Stimulated activated naive CD4-positive, alpha-beta T cell treated with Interleukin-2 at 50 U/mL for 16 hours (primary cell): ENCODE data around the gene SMPD3.

ENCODE experiments used
- DNase-seq: peaks from one replicate; lab custom pipeline; 2025; lab: John Stamatoyannopoulos, UW

Gene SMPD3

DNA sequence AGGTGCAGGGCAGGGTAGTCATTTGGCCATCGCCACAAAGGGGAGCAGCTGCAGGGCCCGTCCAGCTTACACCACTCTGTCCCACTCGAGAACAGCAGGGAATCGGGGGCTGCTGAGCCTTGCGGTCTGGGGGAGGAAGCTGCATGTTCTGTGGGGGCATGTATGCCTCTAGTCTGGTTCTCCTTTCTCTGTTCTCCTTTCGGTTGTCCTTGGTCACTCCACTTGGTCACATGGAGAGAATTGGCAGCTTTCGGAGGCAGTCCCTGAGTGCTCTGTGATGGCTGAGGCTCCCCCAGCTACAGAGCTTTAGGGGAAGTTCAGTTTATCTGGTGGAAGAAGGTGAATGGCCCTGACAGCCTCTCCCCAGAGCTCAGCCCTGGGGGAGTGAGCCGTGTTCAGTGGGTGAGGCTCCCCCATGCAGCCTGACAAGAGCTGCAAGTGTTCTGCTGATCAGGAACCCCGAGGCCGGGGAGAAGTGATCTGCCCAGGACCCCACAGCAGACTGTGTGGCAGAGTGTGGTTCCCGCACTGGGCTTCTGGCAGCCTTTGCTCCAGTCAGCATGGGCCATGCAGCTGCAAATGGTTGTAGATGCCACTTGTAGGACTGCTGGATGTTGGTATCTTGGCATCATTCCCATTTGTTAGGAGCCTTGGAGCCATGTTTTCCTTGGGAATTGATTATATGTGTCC, 22.3 kb upstream of the SMPD3 start:
- DNase-seq, result no peak

DNA sequence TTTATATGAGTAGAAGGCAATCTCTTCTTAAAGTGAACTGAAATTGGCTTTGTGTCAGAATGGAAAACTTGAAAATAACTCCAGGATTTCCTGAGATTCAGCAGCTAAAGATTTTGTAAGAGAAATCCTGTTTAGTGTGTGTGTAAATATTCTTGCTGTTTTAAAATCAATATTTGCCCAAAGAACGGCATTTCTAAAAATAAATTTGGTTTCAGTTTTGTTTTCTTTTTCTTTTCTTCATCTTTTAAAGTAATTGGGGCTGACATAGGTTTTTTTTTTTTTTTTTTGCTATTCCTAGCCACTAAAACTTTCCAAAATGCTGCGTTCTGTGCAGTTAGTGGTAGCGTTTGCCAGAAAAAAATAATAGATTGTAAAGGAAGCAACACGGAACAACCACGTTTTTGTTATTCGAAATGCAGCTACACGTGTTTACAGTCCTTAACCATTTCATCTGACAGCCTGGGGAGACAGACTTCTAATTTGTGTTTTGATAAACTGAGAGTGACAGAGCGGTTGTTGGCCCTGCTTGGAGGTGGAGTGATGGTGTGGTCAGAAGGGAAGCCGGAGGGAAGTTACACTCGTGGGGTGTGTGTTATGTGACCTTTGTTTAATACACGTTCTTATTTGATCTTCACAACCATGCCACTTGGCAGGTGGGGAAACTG, 21.6 kb upstream of the SMPD3 start:
- no peak for DNase-seq

DNA sequence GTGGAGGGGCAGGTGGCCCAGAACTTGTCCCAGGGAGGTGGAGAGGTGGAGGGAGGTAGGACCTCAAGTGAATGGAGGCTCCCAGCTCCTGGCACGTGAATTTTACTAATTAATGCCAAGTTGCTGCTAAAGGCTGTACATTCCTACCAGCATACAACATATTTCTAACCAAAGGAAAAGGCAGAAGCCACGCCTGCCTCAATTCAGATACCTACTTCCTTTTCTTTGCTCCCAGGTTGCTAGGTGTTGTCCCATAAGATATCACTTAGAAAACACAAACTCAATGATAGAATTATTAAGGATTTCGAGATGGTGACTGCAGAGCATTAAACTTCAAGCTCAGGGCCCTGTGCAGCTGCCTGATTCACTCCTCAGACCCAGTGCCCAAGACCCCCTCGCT, 20.5 kb upstream of the SMPD3 start:
- no peak for DNase-seq

DNA sequence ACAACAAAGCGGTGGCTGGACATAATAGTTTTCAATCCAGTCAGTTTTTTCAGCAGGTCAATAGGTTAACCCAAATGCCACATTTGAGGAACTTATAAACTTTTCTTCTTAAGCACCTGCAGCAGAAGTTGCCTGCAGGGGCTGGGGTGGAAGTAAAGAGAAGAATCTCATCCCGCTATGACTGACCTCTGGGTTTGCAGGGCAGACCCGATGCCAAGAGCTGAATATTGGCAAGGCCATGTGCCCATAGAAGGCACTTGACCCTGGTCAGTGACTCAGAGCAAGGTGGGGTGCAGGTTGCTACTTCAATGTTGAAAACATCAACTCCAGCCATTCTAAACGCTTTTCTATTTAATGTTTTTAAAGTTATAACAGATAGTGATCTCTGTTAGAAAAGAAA, 17.9 kb upstream of the SMPD3 start:
- DNase-seq, result no peak

DNA sequence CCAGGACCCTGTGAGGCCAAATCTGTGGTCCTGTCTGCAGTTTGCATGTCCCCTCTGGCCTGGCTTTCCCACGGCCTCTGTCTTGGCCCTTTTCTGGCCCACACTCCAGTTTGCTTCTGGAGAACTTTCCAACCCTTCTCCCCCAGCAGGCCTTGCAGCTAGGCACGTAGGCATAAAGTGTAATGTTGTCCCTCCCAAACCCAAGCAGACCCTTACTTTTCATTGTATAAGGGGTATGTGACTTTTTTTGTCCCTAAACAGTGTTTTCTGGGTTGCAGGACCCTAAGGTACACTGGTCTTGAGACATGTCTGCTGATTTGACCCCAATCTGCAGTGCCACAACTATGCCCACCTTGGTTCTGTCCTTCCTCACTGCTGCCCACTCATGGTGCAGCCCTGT, 15.6 kb upstream of the SMPD3 start:
- no peak for DNase-seq

DNA sequence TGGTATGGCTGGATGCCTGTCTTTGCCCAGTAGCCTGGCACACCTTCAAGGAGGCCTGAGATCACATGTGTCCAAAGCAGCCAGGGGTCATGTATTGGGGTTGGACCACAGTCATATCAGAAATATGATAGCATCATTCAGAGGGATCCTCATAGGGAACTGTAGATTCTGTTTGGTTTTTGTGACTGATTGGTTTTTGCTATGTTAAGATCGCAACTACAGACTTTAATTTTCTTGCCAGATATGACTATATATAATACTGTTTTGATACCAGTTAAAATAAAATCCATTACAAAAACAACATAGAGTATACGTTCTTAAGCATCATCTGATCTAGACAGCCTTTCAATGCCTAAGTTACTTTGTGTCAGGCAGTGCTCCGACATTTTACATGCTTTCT, 11.8 kb upstream of the SMPD3 start:
- DNase-seq, result no peak

DNA sequence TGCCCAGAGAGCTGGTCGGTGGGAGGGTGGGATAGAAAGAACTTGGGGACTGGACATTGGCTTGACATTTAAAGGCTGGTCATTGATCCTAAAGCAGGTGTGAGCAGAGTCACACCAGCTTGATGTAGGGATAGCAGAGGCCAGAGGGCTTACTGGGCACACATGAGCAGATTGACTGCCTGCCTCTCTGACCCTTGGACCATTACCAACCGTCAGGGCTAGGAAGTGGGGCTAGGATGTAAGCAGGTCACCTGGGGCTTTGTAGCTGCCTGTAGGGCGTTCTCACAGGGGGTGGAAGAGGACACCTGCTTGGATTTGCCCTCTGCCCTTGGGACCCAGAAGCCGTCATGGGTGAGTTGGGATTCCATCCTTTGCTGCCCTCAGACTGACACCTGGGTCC, 11.1 kb upstream of the SMPD3 start:
- no peak for DNase-seq

DNA sequence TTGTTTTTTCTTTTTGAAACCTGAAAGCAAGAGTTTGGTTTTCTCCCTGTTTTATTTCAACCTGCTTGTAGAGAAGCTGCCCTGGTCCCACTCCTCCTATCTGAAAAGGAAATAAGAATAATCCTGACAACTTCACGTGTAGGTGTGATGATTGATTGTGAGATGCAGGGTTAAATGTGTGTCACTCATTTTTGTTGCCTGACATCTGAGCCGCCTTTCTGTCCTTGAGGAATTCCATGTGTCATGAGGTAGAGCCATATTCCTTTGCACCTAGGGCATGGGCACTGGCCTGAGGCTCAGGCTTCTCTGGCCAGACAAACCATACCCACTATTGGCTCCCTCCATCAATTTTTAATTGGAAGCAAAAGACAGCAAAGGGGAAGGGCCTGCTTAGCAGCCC, 10.2 kb upstream of the SMPD3 start:
- DNase-seq, result no peak

DNA sequence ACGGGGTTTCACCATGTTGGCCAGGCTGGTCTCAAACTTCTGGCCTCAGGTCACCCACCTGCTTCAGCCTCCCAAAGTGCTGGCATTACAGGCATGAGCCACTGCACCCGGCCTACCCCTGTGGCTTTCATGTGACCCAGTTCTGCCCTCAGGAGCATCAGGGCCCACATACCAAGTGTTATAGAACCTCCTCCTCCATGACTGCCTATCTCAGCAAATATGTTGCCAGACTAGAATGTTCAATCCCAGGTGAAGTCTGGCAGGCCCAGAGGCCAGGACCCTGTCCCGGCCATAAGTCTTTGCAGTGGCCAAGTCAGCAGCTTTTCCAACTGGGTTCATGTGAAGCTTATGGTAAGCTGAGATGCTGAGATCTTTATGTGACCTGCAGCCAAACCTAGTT, 9.8 kb upstream of the SMPD3 start:
- no peak for DNase-seq

DNA sequence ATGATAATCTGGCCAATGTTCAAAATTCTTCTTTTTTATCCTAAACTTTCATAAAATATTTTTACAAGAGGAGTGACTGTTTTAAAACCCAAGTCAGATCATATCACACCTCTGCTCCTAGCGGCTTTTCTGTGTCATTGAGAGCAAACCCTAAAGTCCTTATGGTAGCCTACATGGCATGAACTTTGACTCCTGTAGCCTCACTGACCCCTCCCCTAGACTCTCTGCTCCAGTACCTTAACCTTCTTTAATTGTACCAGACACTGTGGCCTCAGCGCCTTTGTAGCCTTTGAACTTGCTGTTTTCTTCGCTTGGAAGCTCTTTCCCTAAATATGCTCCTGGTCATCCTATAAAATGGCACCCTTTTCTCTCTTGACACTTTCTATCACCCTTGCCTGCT, 7.3 kb upstream of the SMPD3 start:
- no peak for DNase-seq

DNA sequence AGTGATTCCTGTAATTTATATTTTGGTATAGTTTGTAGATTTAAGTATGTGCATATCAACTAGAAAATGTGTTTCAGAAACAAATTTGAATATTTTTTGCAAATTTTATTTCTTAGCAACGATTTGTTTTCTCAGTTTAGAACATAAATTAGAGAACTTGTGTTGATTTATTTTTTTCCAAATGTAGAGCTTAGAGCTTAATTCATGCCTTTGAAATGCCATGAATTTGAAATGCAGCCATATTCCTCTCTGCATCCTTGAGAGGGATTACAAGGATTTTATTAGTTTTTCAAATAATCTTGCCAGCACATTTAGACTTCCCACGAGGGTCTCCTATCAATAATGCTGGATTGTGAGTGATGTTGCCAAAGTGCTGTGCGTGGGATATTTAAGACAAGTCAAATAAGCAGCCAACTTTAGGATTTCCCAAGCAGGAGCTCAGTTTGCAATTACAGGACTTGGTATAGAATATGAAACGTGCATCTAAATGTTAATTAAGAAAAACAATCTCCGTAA, 6.7 kb upstream of the SMPD3 start:
- DNase-seq, result no peak

DNA sequence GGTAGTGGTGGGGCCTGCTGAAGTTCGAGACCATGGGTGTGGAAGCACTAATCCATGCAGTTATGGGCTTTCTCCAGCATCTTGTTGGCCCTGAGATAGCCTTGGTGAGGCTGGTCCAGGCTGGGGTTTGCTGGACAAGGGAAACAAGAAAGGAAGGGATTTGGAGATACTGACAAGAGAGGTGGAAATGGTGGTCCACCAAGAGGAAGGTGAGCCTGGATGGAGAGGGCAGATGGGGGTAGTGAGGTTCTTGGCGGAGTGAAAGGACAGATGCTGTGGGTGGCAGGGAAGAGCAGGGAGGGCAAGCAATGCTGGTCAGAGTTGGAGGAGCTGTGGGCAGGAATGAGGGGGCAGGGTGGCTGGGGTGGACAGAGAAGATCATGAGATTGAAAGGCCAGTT, 5.5 kb upstream of the SMPD3 start:
- DNase-seq, result no peak

DNA sequence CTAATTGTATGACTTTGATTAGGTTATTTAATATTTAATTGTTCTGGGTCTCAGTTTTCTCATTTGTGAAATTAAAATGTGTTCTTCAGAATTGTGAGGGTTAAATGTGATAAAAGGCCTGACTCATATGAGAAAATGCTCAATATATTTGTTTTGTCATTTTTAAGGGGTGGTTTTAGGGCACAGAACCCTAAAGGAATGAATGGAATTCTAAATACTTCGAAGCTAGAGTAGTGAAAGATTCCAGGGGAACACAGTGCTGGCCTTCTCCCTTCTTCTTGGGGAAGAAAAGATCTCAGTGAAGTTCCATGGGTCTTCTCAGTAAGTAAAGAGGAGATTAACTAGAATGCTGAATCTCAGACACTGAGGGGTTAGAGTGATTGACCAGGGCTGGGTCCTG, 3.9 kb upstream of the SMPD3 start:
- DNase-seq, result no peak

DNA sequence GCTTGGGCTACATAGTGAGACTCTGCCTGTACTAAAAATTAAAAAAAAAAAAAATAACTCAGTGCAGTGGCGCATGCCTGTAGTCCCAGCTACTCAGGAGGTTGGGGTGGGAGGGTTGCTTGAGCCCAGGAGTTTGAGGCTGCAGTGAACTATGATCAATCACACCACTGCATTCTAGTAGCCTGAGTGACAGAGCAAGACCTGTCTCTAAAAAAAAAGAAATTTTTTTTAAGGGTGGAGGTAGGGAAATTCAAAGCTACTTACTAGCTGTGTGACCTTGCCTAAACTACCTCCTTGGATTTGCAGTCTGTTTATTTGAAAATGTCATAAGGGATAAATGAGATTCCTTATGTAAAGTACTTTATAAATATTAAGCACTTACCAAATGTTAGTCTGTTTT, 3.4 kb upstream of the SMPD3 start:
- no peak for DNase-seq

DNA sequence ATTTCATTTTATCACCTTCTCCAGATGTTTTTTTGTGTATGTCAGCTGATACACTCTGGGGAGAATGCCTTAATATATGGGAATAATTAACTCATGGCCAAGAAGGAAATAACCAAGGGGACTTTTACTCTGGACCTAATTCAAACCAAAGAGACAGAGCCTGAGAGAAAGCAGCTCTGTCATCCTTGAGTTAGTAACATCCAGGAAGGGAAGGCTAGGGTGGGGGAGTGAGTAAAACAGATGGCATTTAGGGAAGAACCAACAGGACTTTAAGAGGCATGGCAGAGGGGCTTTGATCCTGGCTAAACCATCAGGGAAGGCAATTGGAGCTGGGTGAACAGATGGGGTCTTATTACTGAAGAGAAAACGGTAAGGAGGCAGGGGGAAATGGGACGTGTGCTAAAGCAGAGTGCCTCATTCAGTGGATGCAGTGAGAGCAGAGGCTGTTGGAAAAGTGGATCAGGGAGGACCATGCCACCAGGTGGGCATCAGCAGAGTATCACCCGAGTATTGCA, 2.5 kb upstream of the SMPD3 start:
- no peak for DNase-seq

DNA sequence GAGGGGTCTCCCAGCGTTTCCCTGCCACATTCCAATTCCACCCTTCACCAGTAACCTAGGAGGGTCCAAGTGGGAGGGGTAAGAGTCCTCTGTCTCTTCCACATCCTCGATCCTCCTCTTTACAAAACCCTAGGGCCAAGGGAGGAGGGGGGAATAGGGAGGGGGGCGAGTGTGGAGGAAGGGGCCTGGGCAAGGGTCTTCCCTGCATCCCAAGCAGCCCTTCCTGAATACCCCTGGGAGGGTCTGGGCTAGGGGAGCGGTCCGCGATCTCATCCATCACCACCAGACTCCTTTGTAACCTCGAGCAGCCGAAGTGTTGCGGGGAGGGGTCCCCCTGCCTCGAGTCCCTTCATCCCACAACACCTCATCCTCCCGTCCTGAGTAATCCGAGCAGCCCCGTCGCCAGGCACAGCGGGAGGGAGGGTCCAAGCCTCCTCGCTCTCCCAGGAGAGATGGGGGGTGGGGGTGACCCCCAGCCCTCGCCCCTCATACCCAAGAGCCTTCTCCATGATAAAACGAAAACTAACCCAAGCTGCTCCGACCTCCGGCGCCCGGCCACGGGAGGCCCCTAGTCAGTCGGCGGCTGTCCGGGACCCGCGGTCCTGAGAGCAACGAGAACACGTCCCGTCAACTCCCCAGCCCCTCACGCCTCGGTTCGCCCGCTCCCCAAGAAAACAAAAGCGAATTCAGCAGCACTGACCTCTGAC, 502 bp downstream of the SMPD3 start:
- DNase-seq, result no peak

DNA sequence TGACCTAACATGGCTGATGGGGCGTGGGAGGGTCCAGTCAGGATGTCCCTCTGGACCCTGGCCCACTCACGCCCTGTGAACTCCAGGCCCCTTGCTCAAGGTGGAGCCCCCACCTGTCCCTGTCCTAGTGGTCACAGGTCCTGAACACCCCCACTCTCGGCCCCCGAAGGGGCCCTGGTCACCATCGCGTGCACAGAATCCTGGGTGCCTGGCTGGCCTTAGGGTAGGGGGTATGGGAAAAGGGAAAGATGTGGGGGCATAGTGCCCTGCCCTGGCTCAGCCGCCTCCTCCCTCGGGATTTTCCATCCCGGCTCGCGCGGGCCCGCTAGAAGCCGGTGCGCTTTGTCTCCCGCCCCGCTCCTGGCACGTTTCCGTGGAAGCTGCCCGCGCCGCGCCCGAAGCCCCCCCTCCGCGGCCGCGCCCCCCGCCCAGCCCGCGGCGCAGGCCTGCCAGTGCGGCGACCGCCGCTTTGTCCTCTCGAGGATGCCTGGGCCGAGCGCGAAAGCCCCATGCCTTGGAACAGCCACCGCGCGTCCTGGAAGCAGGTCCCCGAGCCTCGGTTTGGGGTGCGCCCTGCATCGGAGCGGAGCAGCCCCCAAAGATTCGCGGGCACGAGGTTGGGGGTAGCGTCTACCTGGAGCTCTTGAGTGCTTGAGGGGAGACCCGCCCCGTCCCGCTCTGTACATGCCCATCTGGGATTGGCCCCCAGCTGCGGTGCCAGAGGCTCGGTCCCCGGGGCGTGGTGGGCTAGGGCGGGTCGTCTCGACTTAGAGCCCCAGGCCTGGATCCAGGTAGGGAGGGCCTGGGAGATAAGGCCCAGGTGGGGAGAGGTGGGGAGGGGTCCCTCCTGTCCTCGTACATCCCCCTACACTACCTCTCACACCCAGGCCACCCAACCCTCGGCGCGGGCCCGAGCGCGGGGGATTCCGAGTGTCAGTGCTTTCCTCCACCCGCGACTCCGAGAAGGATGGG, 1.3 kb downstream of the SMPD3 start:
- no peak for DNase-seq

DNA sequence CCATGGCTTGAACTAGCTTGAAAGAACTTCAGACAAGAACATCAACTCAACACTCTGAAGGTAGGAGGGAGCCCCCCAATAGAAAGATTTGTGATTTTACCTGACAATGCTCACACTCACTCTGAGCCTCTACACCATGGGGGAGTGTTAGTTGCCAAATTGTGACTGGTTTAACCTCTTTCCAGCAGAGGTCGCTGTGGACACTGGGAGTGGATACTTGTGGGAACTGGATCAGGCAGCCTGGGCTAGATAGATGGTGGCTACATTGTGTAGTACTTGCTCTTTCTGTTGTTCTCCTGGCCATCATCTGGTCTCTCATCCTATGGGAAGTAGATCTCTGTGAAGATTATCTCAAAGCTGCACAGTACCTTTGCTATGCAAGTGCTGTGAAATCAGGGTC, 2.9 kb downstream of the SMPD3 start:
- no peak for DNase-seq

DNA sequence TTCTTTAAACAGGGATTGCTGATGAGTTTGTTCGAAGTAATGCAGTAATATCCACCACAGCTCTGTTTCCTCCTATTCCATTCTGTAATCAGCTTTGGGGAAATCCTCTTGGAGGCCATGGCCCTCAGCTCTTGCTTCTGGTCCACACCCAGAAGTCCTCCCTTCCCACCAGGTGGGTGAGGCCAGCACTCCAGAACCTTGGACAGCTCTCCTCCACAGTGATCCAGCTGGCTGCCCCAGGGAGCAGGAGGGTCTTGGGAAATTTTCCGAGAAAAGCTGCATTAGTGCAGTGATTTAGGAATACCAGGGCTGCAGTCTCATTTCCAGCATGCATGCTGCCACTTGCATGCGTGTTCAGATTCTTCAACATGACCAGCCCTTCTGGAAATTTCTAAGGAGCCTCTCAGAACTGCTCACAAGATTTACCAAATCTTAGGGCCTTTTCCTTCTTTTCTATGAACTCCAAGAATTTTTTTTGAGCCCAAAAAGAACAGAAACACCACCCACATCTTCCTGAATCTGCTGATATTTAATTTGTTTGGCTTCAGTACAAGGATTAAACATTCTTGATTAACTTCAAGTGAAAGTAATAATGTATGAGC, 4.2 kb downstream of the SMPD3 start:
- DNase-seq, result no peak

DNA sequence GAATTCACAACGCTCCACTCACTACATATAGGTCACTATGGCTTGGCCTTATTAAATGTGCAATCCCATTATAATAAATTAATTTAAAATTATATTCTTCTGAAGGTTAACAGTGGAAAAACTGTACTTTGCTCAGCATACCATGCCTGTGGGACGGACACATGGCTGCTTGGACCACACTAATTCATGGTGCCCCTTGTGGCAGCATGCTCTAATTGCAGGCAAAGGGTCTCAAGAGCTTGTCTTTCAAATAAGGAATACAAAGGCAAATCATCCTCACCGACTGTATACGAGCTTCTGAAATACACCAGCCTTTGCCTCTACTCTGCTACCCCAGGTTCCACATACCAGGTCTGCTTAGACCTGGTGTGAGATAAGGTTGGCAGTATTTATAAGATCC, 11.7 kb downstream of the SMPD3 start:
- DNase-seq, result no peak

DNA sequence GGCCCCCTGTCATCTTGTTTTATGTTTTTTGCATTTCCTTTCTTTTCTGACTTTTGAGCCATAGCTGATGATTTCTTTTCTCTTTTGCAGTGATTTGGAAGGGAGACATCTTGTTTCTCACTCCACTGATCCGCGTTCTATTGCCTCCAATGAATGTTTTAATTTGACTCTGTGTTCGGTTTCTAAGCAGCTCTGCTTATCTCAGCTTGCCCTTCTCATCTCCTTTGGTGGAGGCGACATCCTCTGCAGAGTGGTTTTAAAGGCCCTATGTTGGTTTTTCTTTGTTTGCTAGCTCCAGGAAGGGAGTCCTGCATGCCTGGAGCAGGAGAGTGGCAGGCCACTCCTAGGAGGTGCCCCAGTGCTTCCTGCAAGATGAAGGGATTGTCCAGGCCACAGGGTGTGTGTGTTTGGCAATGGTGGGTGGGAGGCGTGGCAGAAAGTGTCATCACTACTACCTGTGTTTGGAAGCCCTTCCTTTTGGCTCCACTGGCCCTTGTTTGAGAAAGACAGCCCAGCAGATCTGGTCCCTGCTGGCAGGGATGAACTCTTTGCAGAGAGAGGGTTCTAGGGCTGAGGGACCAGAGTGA, 13.6 kb downstream of the SMPD3 start:
- no peak for DNase-seq
